OCI-LY3 (cell line): ENCODE measurements around the gene TMEM50A.
"Not testable (repeated sequence)": the region's sequence is repeated elsewhere in the genome, so short reads cannot be mapped to it uniquely, and the experiment has no call there.

Experiments used
- CTCF ChIP-seq: fragments of 200-600, 300-600 bp; sonication (generic); IDR thresholded peaks from 2 replicates; pipeline ENCODE4 v1.5.1; 2014; ENCODE audit warnings: antibody characterized with exemption, low read length, low read depth
- EZH2phosphoT487 ChIP-seq: fragments of 200-600 bp; shearing (Covaris generic); IDR thresholded peaks from 2 replicates; pipeline ENCODE4 v1.6.1; 2018; ENCODE audit warnings: antibody characterized with exemption, mixed run types, low read depth

GRCh38 chr1:25405731-25406305, 67.7 kb downstream of the TMEM50A start:
- TF ChIP-seq CTCF, EZH2phosphoT487: not testable (repeated sequence)
